Caco-2 (cell line): Measurements from ENCODE around the gene SP140L. TPM values are rescaled to one million over a fixed set of nuclear protein-coding genes. Genes with fewer than 3 reads are reported as not detected.

ENCODE experiments used
- BruUV-seq: library from RNA; stranded (reverse); fragments of 400-500 nt; replicated peaks from 2 replicates; lab custom pipeline; 2021; lab: Mats Ljungman, UMichigan
- CTCF ChIA-PET: fragments of 300-600 bp; sonication (Branson Sonifier 250); formaldehyde crosslinking; loops from one replicate; lab custom pipeline; 2022; ENCODE audit warnings: antibody characterized with exemption; lab: Charles Lee
- POLR2A ChIA-PET: fragments of 300-600 bp; sonication (Branson Sonifier 250); formaldehyde crosslinking; loops from one replicate; lab custom pipeline; 2022; ENCODE audit warnings: antibody characterized with exemption; lab: Charles Lee
- DNase-seq, 2 experiments: peaks; one replicate each; pipeline versions ENCODE4 v3.0.0 to v3.0.0-alpha.2; 2020 to 2022
- H3K27me3 ChIP-seq: replicated peaks from 2 replicates; pipeline ENCODE4 v1.6.0; 2011; ENCODE audit warnings: low read length; ENCODE audit not compliant: control insufficient read depth, insufficient read depth
- H3K36me3 ChIP-seq: 2 replicates; pipeline ENCODE4 v1.5.1; 2011; ENCODE audit warnings: low read length; ENCODE audit not compliant: control insufficient read depth, insufficient read depth
- H3K4me1 ChIP-seq: fragments of 250-450 bp; sonication (Bioruptor Pico); 2 replicates; pipeline ENCODE4 v1.5.1; 2020; ENCODE audit warnings: mild to moderate bottlenecking
- H3K4me3 ChIP-seq: 2 replicates; pipeline ENCODE4 v1.5.1; 2011; ENCODE audit warnings: low read depth, mild to moderate bottlenecking, control low read depth, low read length
- H3K9me3 ChIP-seq: fragments of 250-450 bp; sonication (Bioruptor Pico); 2 replicates; pipeline ENCODE4 v1.5.1; 2020; ENCODE audit warnings: mild to moderate bottlenecking, moderate library complexity
- H3K27ac Mint-ChIP-seq: one replicate; pipeline ENCODE4 v1.8.0; 2022; ENCODE audit warnings: mixed read lengths; ENCODE audit not compliant: unreplicated experiment
- H3K27me3 Mint-ChIP-seq: one replicate; pipeline ENCODE4 v1.8.0; 2022; ENCODE audit warnings: mixed read lengths; ENCODE audit not compliant: insufficient read depth, unreplicated experiment
- H3K36me3 Mint-ChIP-seq: one replicate; pipeline ENCODE4 v1.8.0; 2022; ENCODE audit warnings: mild to moderate bottlenecking, mixed read lengths; ENCODE audit not compliant: insufficient read depth, unreplicated experiment
- H3K4me1 Mint-ChIP-seq: one replicate; pipeline ENCODE4 v1.8.0; 2022; ENCODE audit warnings: low read depth, mixed read lengths; ENCODE audit not compliant: unreplicated experiment
- H3K4me3 Mint-ChIP-seq: one replicate; pipeline ENCODE4 v1.8.0; 2022; ENCODE audit warnings: mild to moderate bottlenecking, moderate library complexity, mixed read lengths; ENCODE audit not compliant: unreplicated experiment
- H3K9me3 Mint-ChIP-seq: one replicate; pipeline ENCODE4 v1.8.0; 2022; ENCODE audit warnings: mixed read lengths; ENCODE audit not compliant: unreplicated experiment
- CTCF ChIP-seq, 2 experiments: fragments of 200-600 bp in 1 of 2; IDR thresholded peaks; 1 replicate in 1 of 2; 2 replicates in 1 of 2; pipeline versions ENCODE4 v1.5.1 to v1.8.0; 2011 to 2022; ENCODE audit warnings: antibody characterized with exemption in 1 of 2, control low read depth in 1 of 2, inconsistent platforms in 1 of 2, low read depth in 1 of 2, low read length in 1 of 2, mild to moderate bottlenecking in 1 of 2, moderate library complexity in 1 of 2; ENCODE audit not compliant: insufficient read depth in 1 of 2, severe bottlenecking in 1 of 2, unreplicated experiment in 1 of 2
- intact Hi-C: fragments of 100-400 bp; cut with micrococcal nuclease; formaldehyde crosslinking; loops from one replicate; pipeline ENCODE4 v1.10.0; 2022; ENCODE audit not compliant: unreplicated experiment
- total RNA-seq: library from RNA; stranded (reverse); gene quantifications from 2 replicates; pipeline ENCODE4 v1.2.3, GENCODE V29; 2022

SP140L gene
- total RNA-seq, 1 experiment from 2014 or later, result not detected

- Mint-ChIP-seq H3K27me3 (no peaks in the 10 kb centered on the region), H3K9me3 (no peaks in the 10 kb centered on the region), H3K27ac (no peak overlapping the region), H3K4me1 (no peaks in the 10 kb centered on the region), H3K36me3 (no peaks in the 10 kb centered on the region), H3K4me3 (no peak overlapping the region)
- DNase-seq, result no peak
- Histone ChIP-seq H3K27me3 (no peaks in the 10 kb centered on the region), H3K4me3 (no peak overlapping the region), H3K9me3 (no peaks in the 10 kb centered on the region), H3K4me1 (no peaks in the 10 kb centered on the region), H3K36me3 (no peaks in the 10 kb centered on the region)
- no TSS peak for BruUV-seq
- intact Hi-C loops, result no loop called here
- no peak for TF ChIP-seq CTCF (IDR thresholded peaks at IDR 0.05; ENCODE audit: insufficient read depth in 1 of 2, low read depth in 1 of 2, low read length in 1 of 2, severe bottlenecking in 1 of 2, unreplicated experiment in 1 of 2)
- POLR2A ChIA-PET, result no interaction called here
- CTCF ChIA-PET, result no interaction called here
Observed at GRCh38 chr2:230321031-230321430, 6.0 kb upstream of the SP140L start.

GRCh38 chr2:230322561-230323384, 4.2 kb upstream of the SP140L start:
- CTCF ChIA-PET, result no interaction called here

More at GRCh38 chr2:230322561-230323384, 4.2 kb upstream of the SP140L start:
- H3K27me3 ChIP-seq, result no peaks in the 10 kb centered on the region
- no peak overlapping the region for H3K27ac Mint-ChIP-seq
- no peak for DNase-seq
- H3K36me3 Mint-ChIP-seq, result no peaks in the 10 kb centered on the region
- no peaks in the 10 kb centered on the region for H3K4me1 ChIP-seq
- no peak overlapping the region for H3K4me3 Mint-ChIP-seq
- no peaks in the 10 kb centered on the region for H3K27me3 Mint-ChIP-seq
- POLR2A ChIA-PET, result no interaction called here
- H3K4me1 Mint-ChIP-seq, result no peaks in the 10 kb centered on the region
- intact Hi-C loops, result no loop called here
- H3K36me3 ChIP-seq, result no peaks in the 10 kb centered on the region
- BruUV-seq, result no TSS peak
- TF ChIP-seq CTCF (IDR thresholded peaks at IDR 0.05; ENCODE audit: insufficient read depth in 1 of 2, low read depth in 1 of 2, low read length in 1 of 2, severe bottlenecking in 1 of 2, unreplicated experiment in 1 of 2), result no peak
- H3K4me3 ChIP-seq, result no peak overlapping the region
- no peaks in the 10 kb centered on the region for H3K9me3 ChIP-seq
- H3K9me3 Mint-ChIP-seq, result no peaks in the 10 kb centered on the region
